ENCODE data around the gene ABCA12.

The ABCA12 gene

GRCh38 chr2:215029936-215030335 lies 108.5 kb downstream of the ABCA12 start:
- FAIRE-seq (no peak), DNase-seq (ENCODE audit: insufficient read length) (no peak)
- TF ChIP-seq TAF1 (IDR thresholded peaks at IDR 0.05; ENCODE audit: borderline replicate concordance, low read depth, low read length) (no peak), POLR2A (IDR thresholded peaks at IDR 0.05; ENCODE audit: low read depth, low read length) (no peak), POLR2AphosphoS5 (IDR thresholded peaks at IDR 0.05; ENCODE audit: low read depth, low read length) (no peak)

GRCh38 chr2:215028231-215028630 lies 110.2 kb downstream of the ABCA12 start:
- FAIRE-seq (no peak), DNase-seq (ENCODE audit: insufficient read length) (no peak)
- TF ChIP-seq POLR2A (IDR thresholded peaks at IDR 0.05; ENCODE audit: low read depth, low read length): no peak
- TF ChIP-seq TAF1 (IDR thresholded peaks at IDR 0.05; ENCODE audit: borderline replicate concordance, low read depth, low read length): no peak
- no peak for TF ChIP-seq POLR2AphosphoS5 (IDR thresholded peaks at IDR 0.05; ENCODE audit: low read depth, low read length)

- no peak for DNase-seq (ENCODE audit: insufficient read length)
- no peak for FAIRE-seq
- TF ChIP-seq POLR2AphosphoS5 (IDR thresholded peaks at IDR 0.05; ENCODE audit: low read depth, low read length): no peak
- TF ChIP-seq TAF1 (IDR thresholded peaks at IDR 0.05; ENCODE audit: borderline replicate concordance, low read depth, low read length): no peak
- no peak for TF ChIP-seq POLR2A (IDR thresholded peaks at IDR 0.05; ENCODE audit: low read depth, low read length)
Measured at GRCh38 chr2:215027779-215028178, 110.6 kb downstream of the ABCA12 start.

- FAIRE-seq (no peak), DNase-seq (ENCODE audit: insufficient read length) (no peak)
- TF ChIP-seq POLR2AphosphoS5 (IDR thresholded peaks at IDR 0.05; ENCODE audit: low read depth, low read length) (no peak), TAF1 (IDR thresholded peaks at IDR 0.05; ENCODE audit: borderline replicate concordance, low read depth, low read length) (no peak), POLR2A (IDR thresholded peaks at IDR 0.05; ENCODE audit: low read depth, low read length) (no peak)
Measured at GRCh38 chr2:215022910-215023309, 115.5 kb downstream of the ABCA12 start.

GRCh38 chr2:215022418-215022817 lies 116.0 kb downstream of the ABCA12 start:
- DNase-seq (ENCODE audit: insufficient read length): no peak
- no peak for TF ChIP-seq POLR2A (IDR thresholded peaks at IDR 0.05; ENCODE audit: low read depth, low read length)
- TF ChIP-seq TAF1 (IDR thresholded peaks at IDR 0.05; ENCODE audit: borderline replicate concordance, low read depth, low read length): no peak
- TF ChIP-seq POLR2AphosphoS5 (IDR thresholded peaks at IDR 0.05; ENCODE audit: low read depth, low read length): no peak
- no peak for FAIRE-seq

GRCh38 chr2:215020283-215020682 lies 118.1 kb downstream of the ABCA12 start:
- no peak for TF ChIP-seq TAF1 (IDR thresholded peaks at IDR 0.05; ENCODE audit: borderline replicate concordance, low read depth, low read length)
- DNase-seq (ENCODE audit: insufficient read length) (no peak), FAIRE-seq (peak; percentile 30)

GRCh38 chr2:215019521-215020145 lies 118.8 kb downstream of the ABCA12 start:
- TF ChIP-seq POLR2A (IDR thresholded peaks at IDR 0.05; ENCODE audit: low read depth, low read length) (no peak), POLR2AphosphoS5 (IDR thresholded peaks at IDR 0.05; ENCODE audit: low read depth, low read length) (no peak), TAF1 (IDR thresholded peaks at IDR 0.05; ENCODE audit: borderline replicate concordance, low read depth, low read length) (no peak)
- DNase-seq (ENCODE audit: insufficient read length) (no peak), FAIRE-seq (peak; percentile 14)

- FAIRE-seq (no peak), DNase-seq (ENCODE audit: insufficient read length) (no peak)
- TF ChIP-seq POLR2AphosphoS5 (IDR thresholded peaks at IDR 0.05; ENCODE audit: low read depth, low read length) (no peak), TAF1 (IDR thresholded peaks at IDR 0.05; ENCODE audit: borderline replicate concordance, low read depth, low read length) (no peak), POLR2A (IDR thresholded peaks at IDR 0.05; ENCODE audit: low read depth, low read length) (no peak)
Measured at GRCh38 chr2:215019085-215019484, 119.3 kb downstream of the ABCA12 start.

DNA sequence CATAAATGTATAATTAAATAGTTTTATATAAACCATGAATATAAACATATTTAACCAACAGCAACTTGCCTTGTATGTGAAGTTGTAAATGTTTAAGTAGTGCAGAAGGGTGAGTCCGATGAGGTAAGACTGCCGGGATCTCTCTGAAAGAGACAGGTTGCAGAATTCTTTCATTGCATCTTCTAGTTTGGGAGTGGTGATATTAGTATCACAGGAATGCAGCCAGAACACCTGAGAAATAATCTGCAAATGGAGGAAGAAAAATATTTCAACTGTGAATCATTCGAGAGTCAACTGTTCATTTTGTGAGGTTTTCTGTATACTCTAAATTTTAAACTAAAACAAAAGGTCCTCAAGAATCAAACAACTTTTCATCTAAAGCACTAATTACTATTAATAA lies 123.0 kb downstream of the ABCA12 start:
- TF ChIP-seq POLR2AphosphoS5 (IDR thresholded peaks at IDR 0.05; ENCODE audit: low read depth, low read length): no peak
- TF ChIP-seq POLR2A (IDR thresholded peaks at IDR 0.05; ENCODE audit: low read depth, low read length): no peak
- TF ChIP-seq TAF1 (IDR thresholded peaks at IDR 0.05; ENCODE audit: borderline replicate concordance, low read depth, low read length): no peak
- DNase-seq (ENCODE audit: insufficient read length): no peak
- FAIRE-seq: no peak

GRCh38 chr2:215010390-215010789 lies 128.0 kb downstream of the ABCA12 start:
- FAIRE-seq: no peak
- TF ChIP-seq TAF1 (IDR thresholded peaks at IDR 0.05; ENCODE audit: borderline replicate concordance, low read depth, low read length) (no peak), POLR2A (IDR thresholded peaks at IDR 0.05; ENCODE audit: low read depth, low read length) (no peak), POLR2AphosphoS5 (IDR thresholded peaks at IDR 0.05; ENCODE audit: low read depth, low read length) (no peak)
- no peak for DNase-seq (ENCODE audit: insufficient read length)

- TF ChIP-seq POLR2AphosphoS5 (IDR thresholded peaks at IDR 0.05; ENCODE audit: low read depth, low read length): no peak
- TF ChIP-seq TAF1 (IDR thresholded peaks at IDR 0.05; ENCODE audit: borderline replicate concordance, low read depth, low read length): no peak
- TF ChIP-seq POLR2A (IDR thresholded peaks at IDR 0.05; ENCODE audit: low read depth, low read length): no peak
- no peak for FAIRE-seq
- no peak for DNase-seq (ENCODE audit: insufficient read length)
Measured at GRCh38 chr2:215003001-215003400, 135.4 kb downstream of the ABCA12 start.

DNA sequence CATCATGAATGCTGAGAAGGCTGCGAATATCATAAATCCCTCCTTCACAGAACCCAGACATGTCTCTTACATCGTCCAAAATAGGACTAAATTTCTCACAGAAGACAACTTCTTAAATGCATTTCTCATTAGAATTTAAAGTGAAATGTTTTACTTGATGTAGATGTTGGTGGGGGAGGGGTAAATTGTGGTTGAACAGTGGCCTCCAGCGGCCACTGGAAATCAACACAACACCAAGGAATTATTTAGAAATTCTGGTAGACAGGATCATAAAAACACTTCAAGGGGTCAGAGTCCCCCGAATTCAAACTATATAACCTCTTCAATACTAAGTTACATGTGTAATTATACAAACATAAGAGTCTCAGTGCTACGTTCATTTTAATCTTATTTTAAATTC lies 135.9 kb downstream of the ABCA12 start:
- no peak for DNase-seq (ENCODE audit: insufficient read length)
- TF ChIP-seq TAF1 (IDR thresholded peaks at IDR 0.05; ENCODE audit: borderline replicate concordance, low read depth, low read length) (no peak), POLR2A (IDR thresholded peaks at IDR 0.05; ENCODE audit: low read depth, low read length) (no peak), POLR2AphosphoS5 (IDR thresholded peaks at IDR 0.05; ENCODE audit: low read depth, low read length) (no peak)
- FAIRE-seq: peak; percentile 77

All from GM12892 (cell line).